Spleen (tissue), 7 donors: Measurements from ENCODE around the gene SLC30A3.

Experiments used
- POLR2AphosphoS5 ChIP-seq, 3 donors: sonication (generic); formaldehyde crosslinking; IDR thresholded peaks; one replicate each; pipeline ENCODE4 v1.5.1; 2017; ENCODE audit warnings: antibody characterized with exemption in 3 of 3
- TF ChIP-seq, protein P1 (sequence below), 11 experiments: fragments of 200-600 bp in 7 of 11; fragments of 450-650 bp in 4 of 11; sonication (generic) in 4 of 11; IDR thresholded peaks in 8 of 11; conservative IDR thresholded peaks in 3 of 11; 1 replicate in 7 of 11; 2 replicates in 4 of 11; pipeline versions ENCODE4 v1.4.0 to v1.8.0; 2016 to 2021; ENCODE audit warnings: antibody characterized with exemption in 11 of 11, inconsistent platforms in 4 of 11, mild to moderate bottlenecking in 1 of 11
- donor health status: DM: no; HTN: no; CAD: no; lungs with moderate emphysema.
- donor health status: DM: no; HTN: no; CAD: no.
- donor health status: DM: no; HTN: no; CAD: no.

DNA sequence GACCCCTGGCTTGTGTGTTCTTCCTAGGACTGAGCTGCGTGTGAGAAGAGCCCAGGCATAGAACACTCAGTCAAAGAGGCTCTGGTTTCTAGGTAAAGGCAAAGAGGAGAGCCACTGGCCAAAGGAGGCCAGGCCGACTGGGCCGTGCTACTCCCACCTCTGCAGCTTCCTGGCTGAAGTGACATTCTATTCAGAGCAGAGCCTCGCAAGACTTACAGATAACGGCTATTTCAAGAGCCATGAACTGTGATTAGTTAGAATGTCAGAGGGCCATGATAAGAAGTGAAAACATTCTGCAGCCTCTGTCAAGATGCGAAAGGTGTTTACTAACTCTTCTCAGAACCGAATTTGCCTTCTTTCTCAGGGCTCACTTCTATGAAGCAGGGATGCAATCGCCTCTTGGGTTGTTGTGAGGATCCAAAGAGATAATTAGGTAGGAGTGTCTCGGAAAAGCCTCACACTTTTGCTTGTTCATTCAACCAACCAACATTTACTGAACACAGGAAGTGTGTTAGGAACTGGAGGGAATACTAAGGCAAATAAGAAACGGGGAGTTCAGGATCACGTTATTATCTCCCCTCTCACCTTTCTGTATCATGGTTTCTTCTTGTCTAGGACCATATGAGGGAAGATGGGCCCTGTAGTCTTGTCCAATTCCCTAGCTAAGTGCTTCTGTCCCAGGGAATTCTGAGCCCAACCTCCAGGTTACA, 8.9 kb upstream of the SLC30A3 start:
- TF ChIP-seq, protein P1, sequence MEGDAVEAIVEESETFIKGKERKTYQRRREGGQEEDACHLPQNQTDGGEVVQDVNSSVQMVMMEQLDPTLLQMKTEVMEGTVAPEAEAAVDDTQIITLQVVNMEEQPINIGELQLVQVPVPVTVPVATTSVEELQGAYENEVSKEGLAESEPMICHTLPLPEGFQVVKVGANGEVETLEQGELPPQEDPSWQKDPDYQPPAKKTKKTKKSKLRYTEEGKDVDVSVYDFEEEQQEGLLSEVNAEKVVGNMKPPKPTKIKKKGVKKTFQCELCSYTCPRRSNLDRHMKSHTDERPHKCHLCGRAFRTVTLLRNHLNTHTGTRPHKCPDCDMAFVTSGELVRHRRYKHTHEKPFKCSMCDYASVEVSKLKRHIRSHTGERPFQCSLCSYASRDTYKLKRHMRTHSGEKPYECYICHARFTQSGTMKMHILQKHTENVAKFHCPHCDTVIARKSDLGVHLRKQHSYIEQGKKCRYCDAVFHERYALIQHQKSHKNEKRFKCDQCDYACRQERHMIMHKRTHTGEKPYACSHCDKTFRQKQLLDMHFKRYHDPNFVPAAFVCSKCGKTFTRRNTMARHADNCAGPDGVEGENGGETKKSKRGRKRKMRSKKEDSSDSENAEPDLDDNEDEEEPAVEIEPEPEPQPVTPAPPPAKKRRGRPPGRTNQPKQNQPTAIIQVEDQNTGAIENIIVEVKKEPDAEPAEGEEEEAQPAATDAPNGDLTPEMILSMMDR (IDR thresholded peaks at IDR 0.05 in 8 of 11, conservative IDR thresholded peaks at IDR 0.05 in 3 of 11), result no peak
- no peak for TF ChIP-seq POLR2AphosphoS5 (IDR thresholded peaks at IDR 0.05)
